A673 (cell line): Measurements from ENCODE around the gene EFNA2. TPM values are rescaled to one million over a fixed set of nuclear protein-coding genes. Genes with fewer than 3 reads are reported as not detected.
"Not testable (repeated sequence)": the region's sequence is repeated elsewhere in the genome, so short reads cannot be mapped to it uniquely, and the experiment has no call there.

Source experiments
- BruUV-seq: library from RNA; stranded (reverse); fragments of 400-500 nt; replicated peaks from 2 replicates; lab custom pipeline; 2021; lab: Mats Ljungman, UMichigan
- CTCF ChIA-PET: fragments of 300-600 bp; sonication (Branson Sonifier 250); formaldehyde crosslinking; loops from one replicate; lab custom pipeline; 2022; ENCODE audit warnings: antibody characterized with exemption; lab: Charles Lee
- POLR2A ChIA-PET: fragments of 300-600 bp; sonication (Branson Sonifier 250); formaldehyde crosslinking; loops from one replicate; lab custom pipeline; 2022; ENCODE audit warnings: antibody characterized with exemption; ENCODE audit not compliant: low non-redundant PET; lab: Charles Lee
- DNase-seq: peaks from one replicate; pipeline ENCODE4 v3.0.0-alpha.2; 2015; ENCODE audit warnings: low spot score
- H3K27ac ChIP-seq: fragments of 200-600 bp; sonication (generic); 2 replicates; pipeline ENCODE4 v1.5.1; 2016; ENCODE audit warnings: mixed run types, low read depth, mild to moderate bottlenecking, mixed read lengths, antibody characterized with exemption, low read length; ENCODE audit not compliant: poor library complexity, severe bottlenecking
- H3K27me3 ChIP-seq: fragments of 200-600 bp; sonication (generic); replicated peaks from 2 replicates; pipeline ENCODE4 v1.6.1; 2017; ENCODE audit warnings: mixed run types, low read depth, mild to moderate bottlenecking, mixed read lengths, antibody characterized with exemption, low read length; ENCODE audit not compliant: insufficient read depth, poor library complexity
- H3K36me3 ChIP-seq: fragments of 200-600 bp; sonication (generic); 2 replicates; pipeline ENCODE4 v1.6.1; 2016; ENCODE audit warnings: mixed run types, mild to moderate bottlenecking, mixed read lengths, antibody characterized with exemption, low read length; ENCODE audit not compliant: insufficient read depth, poor library complexity, severe bottlenecking
- H3K4me1 ChIP-seq: fragments of 200-600 bp; sonication (generic); 2 replicates; pipeline ENCODE4 v1.6.1; 2017; ENCODE audit warnings: mixed run types, mild to moderate bottlenecking, mixed read lengths, antibody characterized with exemption, low read length; ENCODE audit not compliant: insufficient read depth, poor library complexity, severe bottlenecking
- H3K4me3 ChIP-seq: fragments of 200-600 bp; sonication (generic); 2 replicates; pipeline ENCODE4 v1.5.1; 2016; ENCODE audit warnings: low read depth, mixed run types, mild to moderate bottlenecking, mixed read lengths, low read length; ENCODE audit not compliant: poor library complexity, severe bottlenecking
- H3K9me3 ChIP-seq: fragments of 200-600 bp; sonication (generic); 2 replicates; pipeline ENCODE4 v1.6.1; 2016; ENCODE audit warnings: mixed run types, low read depth, mild to moderate bottlenecking, mixed read lengths, antibody characterized with exemption, low read length; ENCODE audit not compliant: poor library complexity, severe bottlenecking
- CTCF ChIP-seq: fragments of 300-800, 200-600 bp; sonication (generic); conservative IDR thresholded peaks from 2 replicates; pipeline ENCODE4 v1.5.1; 2017; ENCODE audit warnings: low read depth, mild to moderate bottlenecking, antibody characterized with exemption, low read length, moderate library complexity, mixed read lengths
- EZH2 ChIP-seq: fragments of 200-600 bp; sonication (generic); IDR thresholded peaks from 2 replicates; pipeline ENCODE4 v1.6.1; 2017; ENCODE audit warnings: borderline replicate concordance, low read depth, mild to moderate bottlenecking, mixed read lengths, antibody characterized with exemption, low read length; ENCODE audit not compliant: poor library complexity, severe bottlenecking
- intact Hi-C: fragments of 100-400 bp; cut with micrococcal nuclease; formaldehyde crosslinking; loops from one replicate; pipeline ENCODE4 v1.10.0; 2022; ENCODE audit not compliant: unreplicated experiment
- total RNA-seq: library from RNA; stranded (reverse); gene quantifications from 2 replicates; pipeline ENCODE4 v1.2.3, GENCODE V29; 2021

The EFNA2 gene
- total RNA-seq, 1 experiment from 2014 or later, result 0.64 TPM

- Histone ChIP-seq H3K4me3 (no peak overlapping the region), H3K27ac (no peak overlapping the region), H3K9me3 (no peaks in the 10 kb centered on the region), H3K36me3 (no peaks in the 10 kb centered on the region), H3K27me3 (no peaks in the 10 kb centered on the region), H3K4me1 (peaks cover 9% of the 10 kb centered on the region)
- peak; percentile 54 for DNase-seq
- ChIA-PET CTCF (no interaction called here), POLR2A (no interaction called here)
- intact Hi-C loops, result no loop called here
- TF ChIP-seq CTCF, result 0 out of 2 replicates have a peak, but pooled peaks have one; percentile 22
- TF ChIP-seq EZH2, result no peak
- BruUV-seq, result no TSS peak
Observed at GRCh38 chr19:1318678-1319471, 33.2 kb downstream of the EFNA2 start.

GRCh38 chr19:1320282-1320650 lies 34.6 kb downstream of the EFNA2 start:
- BruUV-seq, H3K27ac ChIP-seq, H3K9me3 ChIP-seq, intact Hi-C loops, H3K4me3 ChIP-seq, CTCF ChIA-PET, DNase-seq, H3K36me3 ChIP-seq, H3K27me3 ChIP-seq, POLR2A ChIA-PET: not testable (repeated sequence)
- peaks cover 16% of the 10 kb centered on the region for H3K4me1 ChIP-seq

- CTCF ChIA-PET, result no interaction called here
- BruUV-seq, result no TSS peak
- Histone ChIP-seq H3K27ac (no peak overlapping the region), H3K27me3 (no peaks in the 10 kb centered on the region), H3K4me1 (peaks cover 16% of the 10 kb centered on the region), H3K36me3 (no peaks in the 10 kb centered on the region), H3K9me3 (no peaks in the 10 kb centered on the region), H3K4me3 (no peak overlapping the region)
- TF ChIP-seq EZH2, result no peak
- no peak for TF ChIP-seq CTCF
- POLR2A ChIA-PET, result no interaction called here
- no peak for DNase-seq
- intact Hi-C loops, result no loop called here
Observed at GRCh38 chr19:1321539-1321938, 35.9 kb downstream of the EFNA2 start.
